ENCODE data around the gene GSK3A.

- TF ChIP-seq POLR2AphosphoS5 (IDR thresholded peaks at IDR 0.05; ENCODE audit: low read depth, low read length) (no peak), SIN3A (IDR thresholded peaks at IDR 0.05; ENCODE audit: borderline replicate concordance, insufficient read depth, low read depth, low read length) (no peak)
- TF ChIP-seq, protein P1, sequence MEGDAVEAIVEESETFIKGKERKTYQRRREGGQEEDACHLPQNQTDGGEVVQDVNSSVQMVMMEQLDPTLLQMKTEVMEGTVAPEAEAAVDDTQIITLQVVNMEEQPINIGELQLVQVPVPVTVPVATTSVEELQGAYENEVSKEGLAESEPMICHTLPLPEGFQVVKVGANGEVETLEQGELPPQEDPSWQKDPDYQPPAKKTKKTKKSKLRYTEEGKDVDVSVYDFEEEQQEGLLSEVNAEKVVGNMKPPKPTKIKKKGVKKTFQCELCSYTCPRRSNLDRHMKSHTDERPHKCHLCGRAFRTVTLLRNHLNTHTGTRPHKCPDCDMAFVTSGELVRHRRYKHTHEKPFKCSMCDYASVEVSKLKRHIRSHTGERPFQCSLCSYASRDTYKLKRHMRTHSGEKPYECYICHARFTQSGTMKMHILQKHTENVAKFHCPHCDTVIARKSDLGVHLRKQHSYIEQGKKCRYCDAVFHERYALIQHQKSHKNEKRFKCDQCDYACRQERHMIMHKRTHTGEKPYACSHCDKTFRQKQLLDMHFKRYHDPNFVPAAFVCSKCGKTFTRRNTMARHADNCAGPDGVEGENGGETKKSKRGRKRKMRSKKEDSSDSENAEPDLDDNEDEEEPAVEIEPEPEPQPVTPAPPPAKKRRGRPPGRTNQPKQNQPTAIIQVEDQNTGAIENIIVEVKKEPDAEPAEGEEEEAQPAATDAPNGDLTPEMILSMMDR (IDR thresholded peaks at IDR 0.05): peak; percentile 85
Observed at GRCh38 chr19:42184401-42184861, 58.0 kb downstream of the GSK3A start.

All from Panc1 (cell line).